HFF-Myc (cell line): Measurements from ENCODE around the gene SLC2A5.

Source experiments
- DNase-seq: peaks from one replicate; pipeline ENCODE4 v3.0.0-alpha.2; 2011; ENCODE audit warnings: low read depth; ENCODE audit errors: extremely low read depth
- H3K4me3 ChIP-seq: replicated peaks from 2 replicates; pipeline ENCODE4 v1.5.1; 2011; ENCODE audit warnings: low read depth, mild to moderate bottlenecking, control low read depth, low read length
- CTCF ChIP-seq: IDR thresholded peaks from 2 replicates; pipeline ENCODE4 v1.5.1; 2012; ENCODE audit warnings: mild to moderate bottlenecking, low read depth, low read length, control low read depth; ENCODE audit errors: missing control alignments

Gene SLC2A5

GRCh38 chr1:9069326-9070100, at the start of gene SLC2A5:
Gene SLC2A5 (minus strand): TSS chr1:9069635. CDS start chr1:9069536, 99 bp downstream.
- H3K4me3 ChIP-seq: no peak within 1 kb of the TSS
- no peak for DNase-seq
- TF ChIP-seq CTCF: no peak

GRCh38 chr1:9118186-9118585, 48.8 kb upstream of the SLC2A5 start:
- no peak for TF ChIP-seq CTCF
- H3K4me3 ChIP-seq: no peak overlapping the region
- no peak for DNase-seq

- peak; percentile 75 for DNase-seq
- no peak for TF ChIP-seq CTCF
- no peak overlapping the region for H3K4me3 ChIP-seq
Observed at GRCh38 chr1:9115351-9116205, 46.1 kb upstream of the SLC2A5 start.

- TF ChIP-seq CTCF: no peak
- no peak for DNase-seq
- H3K4me3 ChIP-seq: no peak overlapping the region
Observed at GRCh38 chr1:9112961-9113880, 43.8 kb upstream of the SLC2A5 start.

- TF ChIP-seq CTCF: no peak
- no peak for DNase-seq
- no peak overlapping the region for H3K4me3 ChIP-seq
Observed at GRCh38 chr1:9111957-9112356, 42.5 kb upstream of the SLC2A5 start.

GRCh38 chr1:9111357-9111691, 41.9 kb upstream of the SLC2A5 start:
- DNase-seq: no peak
- H3K4me3 ChIP-seq: no peak overlapping the region
- TF ChIP-seq CTCF: no peak
